GM12874 (cell line): ENCODE data around the gene FHIT.

Experiments used
- TF ChIP-seq, protein P1 (sequence below): IDR thresholded peaks from 2 replicates; pipeline ENCODE4 v1.5.1; 2011; ENCODE audit warnings: low read depth, mild to moderate bottlenecking, control low read depth, low read length, moderate library complexity; ENCODE audit not compliant: insufficient read depth

The FHIT gene

GRCh38 chr3:60856257-60857046, 394.8 kb downstream of the FHIT start:
- TF ChIP-seq, protein P1, sequence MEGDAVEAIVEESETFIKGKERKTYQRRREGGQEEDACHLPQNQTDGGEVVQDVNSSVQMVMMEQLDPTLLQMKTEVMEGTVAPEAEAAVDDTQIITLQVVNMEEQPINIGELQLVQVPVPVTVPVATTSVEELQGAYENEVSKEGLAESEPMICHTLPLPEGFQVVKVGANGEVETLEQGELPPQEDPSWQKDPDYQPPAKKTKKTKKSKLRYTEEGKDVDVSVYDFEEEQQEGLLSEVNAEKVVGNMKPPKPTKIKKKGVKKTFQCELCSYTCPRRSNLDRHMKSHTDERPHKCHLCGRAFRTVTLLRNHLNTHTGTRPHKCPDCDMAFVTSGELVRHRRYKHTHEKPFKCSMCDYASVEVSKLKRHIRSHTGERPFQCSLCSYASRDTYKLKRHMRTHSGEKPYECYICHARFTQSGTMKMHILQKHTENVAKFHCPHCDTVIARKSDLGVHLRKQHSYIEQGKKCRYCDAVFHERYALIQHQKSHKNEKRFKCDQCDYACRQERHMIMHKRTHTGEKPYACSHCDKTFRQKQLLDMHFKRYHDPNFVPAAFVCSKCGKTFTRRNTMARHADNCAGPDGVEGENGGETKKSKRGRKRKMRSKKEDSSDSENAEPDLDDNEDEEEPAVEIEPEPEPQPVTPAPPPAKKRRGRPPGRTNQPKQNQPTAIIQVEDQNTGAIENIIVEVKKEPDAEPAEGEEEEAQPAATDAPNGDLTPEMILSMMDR: no peak

DNA sequence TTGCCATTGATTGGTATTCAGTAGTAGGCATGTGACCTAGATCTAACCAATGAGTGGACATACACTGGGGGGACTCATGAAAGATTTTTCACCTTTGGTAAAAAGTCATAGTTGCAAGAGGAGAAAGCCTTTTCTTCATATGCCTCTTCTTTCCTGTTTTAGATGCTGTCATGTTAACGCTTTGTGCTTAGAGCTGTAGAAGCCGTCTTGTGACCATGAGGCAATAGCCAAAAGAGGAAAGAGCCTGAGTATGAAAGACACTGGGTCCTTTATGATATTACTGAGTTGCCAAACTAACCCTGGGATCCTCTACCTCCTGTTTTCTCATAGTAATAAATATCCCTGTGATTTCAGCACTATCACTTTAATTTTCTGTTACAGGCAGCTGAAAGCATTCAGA, 396.0 kb downstream of the FHIT start:
- TF ChIP-seq, protein P1: no peak

- TF ChIP-seq, protein P1: no peak
Measured at GRCh38 chr3:60854791-60855190, 396.5 kb downstream of the FHIT start.

- TF ChIP-seq, protein P1: no peak
Measured at GRCh38 chr3:60847791-60848190, 403.5 kb downstream of the FHIT start.

DNA sequence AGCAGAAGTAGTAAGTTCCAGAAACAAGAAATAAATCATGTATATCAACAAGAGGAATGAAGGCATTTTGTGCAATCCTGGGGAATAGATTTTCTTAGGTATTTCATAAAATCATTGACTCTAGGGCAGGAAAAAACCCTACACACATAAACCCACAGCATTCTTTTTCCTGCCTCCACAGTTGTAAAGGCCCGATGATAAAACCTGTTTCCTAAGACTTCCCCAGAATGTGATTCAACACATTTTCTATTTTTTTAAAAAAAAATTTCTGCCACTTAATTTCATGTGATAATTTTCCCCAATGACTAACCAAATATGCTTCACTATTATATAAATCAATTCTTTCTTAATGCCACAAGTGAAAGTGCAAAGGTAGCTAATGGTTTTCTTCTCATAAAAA, 407.0 kb downstream of the FHIT start:
- TF ChIP-seq, protein P1: no peak

- TF ChIP-seq, protein P1: no peak
Measured at GRCh38 chr3:60841355-60841754, 409.9 kb downstream of the FHIT start.

- TF ChIP-seq, protein P1: no peak
Measured at GRCh38 chr3:60839246-60839645, 412.0 kb downstream of the FHIT start.
